Astrocyte of the spinal cord (primary cell): Measurements from ENCODE around the gene F2.

Experiments
- DNase-seq: peaks from one replicate; pipeline ENCODE4 v3.0.0; 2011; ENCODE audit warnings: low read depth, low spot score
- H3K4me3 ChIP-seq: 2 replicates; pipeline ENCODE4 v1.5.1; 2011; ENCODE audit warnings: low read depth, mild to moderate bottlenecking, low read length, moderate library complexity
- in situ Hi-C: cut with HindIII; loops from 2 replicates; pipeline ENCODE4 v1.10.0; 2017; ENCODE audit warnings: low sequenced_read_pairs
- TF ChIP-seq, protein P1 (sequence below): IDR thresholded peaks from 2 replicates; pipeline ENCODE4 v1.5.1; 2012; ENCODE audit warnings: low read depth, mild to moderate bottlenecking, low read length, inconsistent platforms

The F2 gene

GRCh38 chr11:46695345-46696211 is 23.4 kb upstream of the F2 start:
- no peak overlapping the region for H3K4me3 ChIP-seq
- DNase-seq, result no peak
- TF ChIP-seq, protein P1, sequence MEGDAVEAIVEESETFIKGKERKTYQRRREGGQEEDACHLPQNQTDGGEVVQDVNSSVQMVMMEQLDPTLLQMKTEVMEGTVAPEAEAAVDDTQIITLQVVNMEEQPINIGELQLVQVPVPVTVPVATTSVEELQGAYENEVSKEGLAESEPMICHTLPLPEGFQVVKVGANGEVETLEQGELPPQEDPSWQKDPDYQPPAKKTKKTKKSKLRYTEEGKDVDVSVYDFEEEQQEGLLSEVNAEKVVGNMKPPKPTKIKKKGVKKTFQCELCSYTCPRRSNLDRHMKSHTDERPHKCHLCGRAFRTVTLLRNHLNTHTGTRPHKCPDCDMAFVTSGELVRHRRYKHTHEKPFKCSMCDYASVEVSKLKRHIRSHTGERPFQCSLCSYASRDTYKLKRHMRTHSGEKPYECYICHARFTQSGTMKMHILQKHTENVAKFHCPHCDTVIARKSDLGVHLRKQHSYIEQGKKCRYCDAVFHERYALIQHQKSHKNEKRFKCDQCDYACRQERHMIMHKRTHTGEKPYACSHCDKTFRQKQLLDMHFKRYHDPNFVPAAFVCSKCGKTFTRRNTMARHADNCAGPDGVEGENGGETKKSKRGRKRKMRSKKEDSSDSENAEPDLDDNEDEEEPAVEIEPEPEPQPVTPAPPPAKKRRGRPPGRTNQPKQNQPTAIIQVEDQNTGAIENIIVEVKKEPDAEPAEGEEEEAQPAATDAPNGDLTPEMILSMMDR, result no peak
- in situ Hi-C loops, result no loop called here

GRCh38 chr11:46696212-46696558 is 22.8 kb upstream of the F2 start:
- in situ Hi-C loops, result no loop called here
- TF ChIP-seq, protein P1, result no peak
- H3K4me3 ChIP-seq, result no peak overlapping the region
- DNase-seq, result no peak

GRCh38 chr11:46697303-46697702 is 21.7 kb upstream of the F2 start:
- DNase-seq, result no peak
- TF ChIP-seq, protein P1, result no peak

GRCh38 chr11:46697723-46698122 is 21.3 kb upstream of the F2 start:
- no peak for DNase-seq
- no peak overlapping the region for H3K4me3 ChIP-seq
- TF ChIP-seq, protein P1, result no peak
- in situ Hi-C loops, result no loop called here

More at GRCh38 chr11:46697303-46697702, 21.7 kb upstream of the F2 start:
- in situ Hi-C loops, result no loop called here
- no peak overlapping the region for H3K4me3 ChIP-seq

DNA sequence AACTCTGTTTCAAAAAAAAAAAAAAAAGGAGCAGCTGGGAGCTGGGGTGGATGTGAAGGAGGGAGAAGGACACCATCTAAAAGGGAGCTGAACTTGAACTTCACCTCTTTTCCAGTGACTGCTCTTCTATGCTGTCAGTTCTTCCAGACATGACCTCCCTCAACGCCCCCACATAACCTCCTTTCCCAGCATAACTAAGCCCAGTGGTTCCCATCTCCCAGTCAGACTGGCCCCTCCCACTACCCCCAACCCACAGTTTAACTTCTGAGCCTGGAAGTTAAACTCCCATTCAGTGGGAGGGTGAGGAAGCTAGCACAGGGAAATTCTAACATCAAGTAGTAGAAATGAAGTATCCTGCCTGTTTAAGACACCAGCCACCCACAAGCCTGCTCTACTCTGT is 20.4 kb upstream of the F2 start:
- no peak for DNase-seq
- no peak overlapping the region for H3K4me3 ChIP-seq
- TF ChIP-seq, protein P1, result no peak
- in situ Hi-C loops, result no loop called here

GRCh38 chr11:46700241-46701077 is 18.6 kb upstream of the F2 start, which contains the start of the genes ARHGAP1 and ZNF408:
TSS of gene ARHGAP1 (minus strand) at chr11:46700619. CDS start at chr11:46696107, 4,512 bp downstream.
TSS of gene ZNF408 (plus strand) at chr11:46701031. CDS start at chr11:46701048, 17 bp downstream.
- TF ChIP-seq, protein P1, result no peak
- in situ Hi-C loops, result no loop called here
- peak; percentile 99 for DNase-seq
- peak within 1 kb of the TSS; percentile 99 for H3K4me3 ChIP-seq
